GM23248 (cell line): ENCODE data around the gene CMIP.

Experiments used
- EZH2 ChIP-seq: fragments of 200-600 bp; sonication (generic); IDR thresholded peaks from 2 replicates; pipeline ENCODE4 v1.6.1; 2018; ENCODE audit warnings: antibody characterized with exemption, mild to moderate bottlenecking; ENCODE audit not compliant: insufficient read depth, poor library complexity, severe bottlenecking
- EZH2phosphoT487 ChIP-seq: fragments of 200-600 bp; sonication (generic); IDR thresholded peaks from 2 replicates; pipeline ENCODE4 v1.6.1; 2018; ENCODE audit warnings: antibody characterized with exemption, moderate library complexity, mild to moderate bottlenecking, low read depth; ENCODE audit not compliant: insufficient read depth

DNA sequence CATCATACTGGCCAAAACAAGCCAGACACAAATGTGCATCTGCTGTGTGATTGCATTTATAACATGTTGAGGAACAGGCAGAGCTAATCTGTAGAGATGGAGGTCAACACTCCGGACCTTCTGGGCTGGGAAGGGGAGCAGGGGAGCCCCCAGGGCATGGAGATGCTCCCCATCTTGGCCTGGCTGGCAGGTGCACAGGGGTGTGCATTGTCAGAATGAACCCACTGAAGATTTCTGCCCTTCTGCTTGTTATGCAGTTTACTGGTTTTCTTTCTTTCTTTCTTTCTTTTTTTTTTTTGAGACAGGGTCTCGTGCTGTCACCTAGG is 146.9 kb downstream of the CMIP start:
- no peak for TF ChIP-seq EZH2
- no peak for TF ChIP-seq EZH2phosphoT487
